Heart left ventricle (tissue), 13 donors: ENCODE results near the gene TBC1D3D.
"Not testable (repeated sequence)": the region's sequence is repeated elsewhere in the genome, so short reads cannot be mapped to it uniquely, and the experiment has no call there.

ENCODE experiments used
- POLR2A ChIP-seq, 2 donors: fragments of 450-650 bp; IDR thresholded peaks; one replicate each; pipeline ENCODE4 v1.6.1; 2017; ENCODE audit warnings: antibody characterized with exemption in 2 of 2, mild to moderate bottlenecking in 2 of 2, moderate library complexity in 2 of 2
- TF ChIP-seq, protein P1 (sequence below), 12 donors: fragments of 200-600 bp; sonication (generic) in 4 of 12; IDR thresholded peaks; one replicate each; pipeline versions ENCODE4 v1.5.0 to v1.8.0; 2018 to 2022; ENCODE audit warnings: antibody characterized with exemption in 12 of 12, mild to moderate bottlenecking in 5 of 12
- donor health status: ischemic (EF 13 %, LVEDD 7.1; RV severe dilation, severe dysfunction).
- donor health status: DM: no; HTN: yes; CAD: no.
- donor health status: DM: no; HTN: no; CAD: no.
- donor health status: ischemic (EF 25% LVEDD 6.9; RV normal size, moderate dysfunction).
- donor health status: ischemic (EF 25% LVEDD 5.7; RV mildly dilated, moderate dysfunction).
- donor health status: ischemic (EF 35%, LVEDD 5.7; RV mildly dilated, moderate dysfunction).
- donor health status: nonischemic (EF 11% LVEDD 7.7; RV severe dilation, severe dysfunction).
- donor health status: DM: yes; HTN: yes; CAD: no.
- donor health status: PGD.
- donor health status: ischemic (EF 29% LVEDD 5.4; RV normal size, mild dysfunction).
- donor health status: nonischemic (EF 23%, LVEDD 6.1; RV moderate dilation, normal function).

DNA sequence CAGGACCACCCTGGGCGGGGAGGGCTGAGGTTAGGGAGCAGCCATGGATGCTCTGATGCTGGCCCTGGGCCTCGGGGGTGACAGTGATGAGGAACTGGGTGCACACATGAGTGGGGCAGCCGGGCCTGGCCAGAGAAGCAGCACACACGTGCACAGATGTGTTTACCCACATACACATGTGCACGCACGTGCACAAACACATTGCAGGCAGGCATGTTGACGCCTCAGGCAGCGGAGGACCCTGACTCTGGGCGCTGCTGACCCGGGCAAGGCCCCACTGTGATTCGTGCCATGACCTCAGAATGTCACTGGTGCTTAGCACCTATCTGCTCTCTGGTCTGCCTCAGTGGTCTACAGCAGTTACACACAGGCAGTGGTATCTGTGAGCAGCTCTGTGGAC lies at the start of gene TBC1D3D:
- TF ChIP-seq, protein P1, sequence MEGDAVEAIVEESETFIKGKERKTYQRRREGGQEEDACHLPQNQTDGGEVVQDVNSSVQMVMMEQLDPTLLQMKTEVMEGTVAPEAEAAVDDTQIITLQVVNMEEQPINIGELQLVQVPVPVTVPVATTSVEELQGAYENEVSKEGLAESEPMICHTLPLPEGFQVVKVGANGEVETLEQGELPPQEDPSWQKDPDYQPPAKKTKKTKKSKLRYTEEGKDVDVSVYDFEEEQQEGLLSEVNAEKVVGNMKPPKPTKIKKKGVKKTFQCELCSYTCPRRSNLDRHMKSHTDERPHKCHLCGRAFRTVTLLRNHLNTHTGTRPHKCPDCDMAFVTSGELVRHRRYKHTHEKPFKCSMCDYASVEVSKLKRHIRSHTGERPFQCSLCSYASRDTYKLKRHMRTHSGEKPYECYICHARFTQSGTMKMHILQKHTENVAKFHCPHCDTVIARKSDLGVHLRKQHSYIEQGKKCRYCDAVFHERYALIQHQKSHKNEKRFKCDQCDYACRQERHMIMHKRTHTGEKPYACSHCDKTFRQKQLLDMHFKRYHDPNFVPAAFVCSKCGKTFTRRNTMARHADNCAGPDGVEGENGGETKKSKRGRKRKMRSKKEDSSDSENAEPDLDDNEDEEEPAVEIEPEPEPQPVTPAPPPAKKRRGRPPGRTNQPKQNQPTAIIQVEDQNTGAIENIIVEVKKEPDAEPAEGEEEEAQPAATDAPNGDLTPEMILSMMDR (IDR thresholded peaks at IDR 0.05), result not testable (repeated sequence)
- not testable (repeated sequence) for TF ChIP-seq POLR2A (IDR thresholded peaks at IDR 0.05)
